Left colon (tissue), 2 donors: ENCODE results near the gene MRPS34. TPM values are rescaled to one million over a fixed set of nuclear protein-coding genes. Genes with fewer than 3 reads are reported as not detected.

Experiments
- microRNA-seq, 2 donors: library from miRNA; unstranded; fragments of <30 nt; microRNA quantifications; one replicate each; pipeline versions ENCODE4 v1.1.0 to v1.2.0, GENCODE V29; 2020
- total RNA-seq, 2 donors: library from RNA; stranded (reverse); fragmentation: NEBNext Ultra II Directional; extraction: Animal tissue kit (Norgen Biotek cat#: 25700); gene quantifications; one replicate each; pipeline ENCODE4 v1.2.1, GENCODE V29; 2021
- donor health status: DM: no; HTN: no; CAD: no.
- donor health status: DM: yes; HTN: yes; CAD: no.

Gene MRPS34
- total RNA-seq, 2 donors from 2014 or later, result 103 to 133 TPM

Small RNA genes lying within 50 kb of the gene (microRNA-seq; reads per million reads assigned to microRNA genes)
- gene MIR3177, result 2.1 to 2.7 reads per million in 2 donors

Other genes with a start within 250 kb of the MRPS34 start
- 1 to 10 TPM; 2.6 to 4.9 TPM for gene TMEM204, start 239.5 kb downstream of the MRPS34 start, total RNA-seq
- gene IFT140, start 161.1 kb downstream of the MRPS34 start, total RNA-seq, result 10 to 100 TPM; 13.3 to 16.3 TPM
- gene CRAMP1, start 160.8 kb downstream of the MRPS34 start, total RNA-seq, result 10 to 100 TPM; 16.4 to 16.6 TPM
- gene JPT2, start 94.9 kb downstream of the MRPS34 start, total RNA-seq, result 10 to 100 TPM; 49.8 to 62.4 TPM
- gene MAPK8IP3, start 66.9 kb downstream of the MRPS34 start, total RNA-seq, result 10 to 100 TPM; 55.2 to 79.0 TPM
- 10 to 100 TPM; 59.5 to 62.9 TPM for gene NME3, start 1.6 kb downstream of the MRPS34 start, total RNA-seq
- gene EME2, start 324 bp downstream of the MRPS34 start, total RNA-seq, result 10 to 100 TPM; 22.1 to 34.9 TPM
- 10 to 100 TPM; 37.9 to 49.1 TPM for gene SPSB3, start 9.4 kb upstream of the MRPS34 start, total RNA-seq
- 10 to 100 TPM; 29.4 to 34.4 TPM for gene NUBP2, start 9.8 kb upstream of the MRPS34 start, total RNA-seq
- 1 to 10 TPM in 1 of 2 donors, under 1 TPM in 1; 0.58 to 1.3 TPM for gene IGFALS, start 20.6 kb upstream of the MRPS34 start, total RNA-seq
- gene HAGH, start 53.7 kb upstream of the MRPS34 start, total RNA-seq, result 10 to 100 TPM; 64.5 to 85.0 TPM
- gene FAHD1, start 54.1 kb upstream of the MRPS34 start, total RNA-seq, result 10 to 100 TPM; 60.0 to 66.9 TPM
- gene MEIOB, start 99.0 kb upstream of the MRPS34 start, total RNA-seq, result not detected
- gene HS3ST6, start 145.3 kb upstream of the MRPS34 start, total RNA-seq, result 10 to 100 TPM in 1 of 2 donors, under 1 TPM in 1; 0.31 to 11.8 TPM
- 10 to 100 TPM; 46.0 to 46.6 TPM for gene MSRB1, start 170.1 kb upstream of the MRPS34 start, total RNA-seq
- not detected for gene RPL3L, start 181.6 kb upstream of the MRPS34 start, total RNA-seq
- gene NDUFB10, start 186.4 kb upstream of the MRPS34 start, total RNA-seq, result 100 to 1,000 TPM; 224 to 273 TPM
- gene RPS2, start 191.7 kb upstream of the MRPS34 start, total RNA-seq, result 1,000 to 10,000 TPM; 1,705 to 1,742 TPM
- not detected for gene RNF151, start 193.7 kb upstream of the MRPS34 start, total RNA-seq
- 10 to 100 TPM; 22.0 to 23.6 TPM for gene TBL3, start 198.9 kb upstream of the MRPS34 start, total RNA-seq
- gene NOXO1, start 208.3 kb upstream of the MRPS34 start, total RNA-seq, result 10 to 100 TPM; 34.6 to 49.0 TPM
- 10 to 100 TPM; 73.7 to 82.3 TPM for gene GFER, start 211.1 kb upstream of the MRPS34 start, total RNA-seq
- 1 to 10 TPM; 1.6 to 3.0 TPM for gene SYNGR3, start 216.8 kb upstream of the MRPS34 start, total RNA-seq
- 10 to 100 TPM; 45.8 to 52.8 TPM for gene ZNF598, start 236.7 kb upstream of the MRPS34 start, total RNA-seq
- gene NPW, start 246.7 kb upstream of the MRPS34 start, total RNA-seq, result 1 to 10 TPM; 1.9 to 2.5 TPM